Measurements from ENCODE around the gene HTRA3. TPM values are rescaled to one million over a fixed set of nuclear protein-coding genes. Genes with fewer than 3 reads are reported as not detected.

The HTRA3 gene
- total and polyA plus RNA-seq, 2 experiments from 2014 or later, result 1.3 to 3.6 TPM

DNA sequence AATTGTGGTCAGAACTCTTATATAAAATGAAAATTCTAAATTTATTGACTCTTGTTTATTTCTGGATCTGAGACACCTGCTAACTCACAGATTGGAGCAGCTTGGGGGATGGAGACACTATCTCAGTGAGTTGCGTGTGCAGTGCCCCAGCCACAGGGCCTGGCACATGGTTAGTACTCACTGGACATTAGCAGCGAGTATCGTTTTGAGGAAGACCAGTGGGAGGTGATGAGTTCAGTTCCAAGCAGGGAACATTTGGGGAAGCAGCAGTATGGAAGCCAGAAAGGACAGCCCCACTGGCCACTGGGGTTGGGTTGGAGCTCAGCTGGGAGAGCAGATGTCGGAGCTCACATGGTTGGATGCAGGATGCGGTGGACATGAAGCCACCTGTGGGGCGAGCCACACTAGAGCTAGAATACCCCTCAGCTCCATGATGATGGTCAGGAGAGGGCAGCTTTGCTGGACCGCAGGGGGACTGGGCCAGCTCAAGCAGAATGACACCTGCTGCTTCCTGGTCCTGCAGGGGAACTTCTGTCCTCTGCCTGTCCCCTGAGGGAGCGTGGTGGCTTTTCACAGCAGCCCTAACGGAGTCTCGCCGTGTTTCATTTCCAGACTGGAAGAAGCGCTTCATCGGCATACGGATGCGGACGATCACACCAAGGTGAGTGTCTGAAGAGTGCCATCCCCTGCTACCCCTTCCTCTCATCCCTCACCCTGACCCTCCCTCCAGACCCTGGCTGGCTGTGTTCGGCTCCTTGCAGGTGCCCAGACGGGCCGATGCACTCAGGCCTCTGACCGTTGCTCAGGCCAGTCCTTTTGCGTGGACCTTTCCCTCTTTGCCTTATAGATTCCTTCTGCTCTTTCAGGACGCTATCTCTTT lies 32.5 kb downstream of the HTRA3 start:
- Histone ChIP-seq H3K4me2 (no peak overlapping the region), H3K4me3 (no peak overlapping the region), H3K36me3 (ENCODE audit: insufficient read depth) (no peaks in the 10 kb centered on the region), H4K20me1 (replicated peaks; ENCODE audit: insufficient read depth) (no peaks in the 10 kb centered on the region), H3K4me1 (ENCODE audit: insufficient read depth) (no peaks in the 10 kb centered on the region), H3K79me2 (replicated peaks; ENCODE audit: insufficient read depth) (no peaks in the 10 kb centered on the region), H3F3A (replicated peaks; ENCODE audit: low read depth) (no peaks in the 10 kb centered on the region), H2AFZ (no peak overlapping the region), H3K27me3 (ENCODE audit: insufficient read depth) (no peaks in the 10 kb centered on the region), H3K9me2 (ENCODE audit: insufficient read depth) (no peaks in the 10 kb centered on the region), H3K27ac (ENCODE audit: low read depth) (no peak overlapping the region)
- peaks cover 16% of the 10 kb centered on the region for H3K27me3 Mint-ChIP-seq (ENCODE audit: insufficient read depth, low read depth, poor library complexity)
- no peaks in the 10 kb centered on the region for H3K9me3 Mint-ChIP-seq
- TF ChIP-seq ETS1 (IDR thresholded peaks at IDR 0.05) (no peak), ZNF331 (CRISPR knock-in tag; IDR thresholded peaks at IDR 0.05; ENCODE audit: low read depth) (no peak), STAT1 (IDR thresholded peaks at IDR 0.05; ENCODE audit: unreplicated experiment) (no peak), EZH2 (IDR thresholded peaks at IDR 0.05; ENCODE audit: low read depth, unreplicated experiment) (no peak), ZNF462 (CRISPR knock-in tag; IDR thresholded peaks at IDR 0.05) (no peak), EZH2phosphoT487 (IDR thresholded peaks at IDR 0.05; ENCODE audit: unreplicated experiment) (no peak), CREB1 (CRISPR knock-in tag; IDR thresholded peaks at IDR 0.05; ENCODE audit: low read depth) (no peak), JUNB (IDR thresholded peaks at IDR 0.05; ENCODE audit: unreplicated experiment) (no peak), NANOG (IDR thresholded peaks at IDR 0.05; ENCODE audit: borderline replicate concordance) (no peak), ZNF114 (CRISPR knock-in tag; IDR thresholded peaks at IDR 0.05) (no peak)
- TF ChIP-seq, protein P1, sequence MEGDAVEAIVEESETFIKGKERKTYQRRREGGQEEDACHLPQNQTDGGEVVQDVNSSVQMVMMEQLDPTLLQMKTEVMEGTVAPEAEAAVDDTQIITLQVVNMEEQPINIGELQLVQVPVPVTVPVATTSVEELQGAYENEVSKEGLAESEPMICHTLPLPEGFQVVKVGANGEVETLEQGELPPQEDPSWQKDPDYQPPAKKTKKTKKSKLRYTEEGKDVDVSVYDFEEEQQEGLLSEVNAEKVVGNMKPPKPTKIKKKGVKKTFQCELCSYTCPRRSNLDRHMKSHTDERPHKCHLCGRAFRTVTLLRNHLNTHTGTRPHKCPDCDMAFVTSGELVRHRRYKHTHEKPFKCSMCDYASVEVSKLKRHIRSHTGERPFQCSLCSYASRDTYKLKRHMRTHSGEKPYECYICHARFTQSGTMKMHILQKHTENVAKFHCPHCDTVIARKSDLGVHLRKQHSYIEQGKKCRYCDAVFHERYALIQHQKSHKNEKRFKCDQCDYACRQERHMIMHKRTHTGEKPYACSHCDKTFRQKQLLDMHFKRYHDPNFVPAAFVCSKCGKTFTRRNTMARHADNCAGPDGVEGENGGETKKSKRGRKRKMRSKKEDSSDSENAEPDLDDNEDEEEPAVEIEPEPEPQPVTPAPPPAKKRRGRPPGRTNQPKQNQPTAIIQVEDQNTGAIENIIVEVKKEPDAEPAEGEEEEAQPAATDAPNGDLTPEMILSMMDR (conservative IDR thresholded peaks at IDR 0.05; ENCODE audit: low read depth in 2 of 2), result no peak
- TF ChIP-seq, protein P2, sequence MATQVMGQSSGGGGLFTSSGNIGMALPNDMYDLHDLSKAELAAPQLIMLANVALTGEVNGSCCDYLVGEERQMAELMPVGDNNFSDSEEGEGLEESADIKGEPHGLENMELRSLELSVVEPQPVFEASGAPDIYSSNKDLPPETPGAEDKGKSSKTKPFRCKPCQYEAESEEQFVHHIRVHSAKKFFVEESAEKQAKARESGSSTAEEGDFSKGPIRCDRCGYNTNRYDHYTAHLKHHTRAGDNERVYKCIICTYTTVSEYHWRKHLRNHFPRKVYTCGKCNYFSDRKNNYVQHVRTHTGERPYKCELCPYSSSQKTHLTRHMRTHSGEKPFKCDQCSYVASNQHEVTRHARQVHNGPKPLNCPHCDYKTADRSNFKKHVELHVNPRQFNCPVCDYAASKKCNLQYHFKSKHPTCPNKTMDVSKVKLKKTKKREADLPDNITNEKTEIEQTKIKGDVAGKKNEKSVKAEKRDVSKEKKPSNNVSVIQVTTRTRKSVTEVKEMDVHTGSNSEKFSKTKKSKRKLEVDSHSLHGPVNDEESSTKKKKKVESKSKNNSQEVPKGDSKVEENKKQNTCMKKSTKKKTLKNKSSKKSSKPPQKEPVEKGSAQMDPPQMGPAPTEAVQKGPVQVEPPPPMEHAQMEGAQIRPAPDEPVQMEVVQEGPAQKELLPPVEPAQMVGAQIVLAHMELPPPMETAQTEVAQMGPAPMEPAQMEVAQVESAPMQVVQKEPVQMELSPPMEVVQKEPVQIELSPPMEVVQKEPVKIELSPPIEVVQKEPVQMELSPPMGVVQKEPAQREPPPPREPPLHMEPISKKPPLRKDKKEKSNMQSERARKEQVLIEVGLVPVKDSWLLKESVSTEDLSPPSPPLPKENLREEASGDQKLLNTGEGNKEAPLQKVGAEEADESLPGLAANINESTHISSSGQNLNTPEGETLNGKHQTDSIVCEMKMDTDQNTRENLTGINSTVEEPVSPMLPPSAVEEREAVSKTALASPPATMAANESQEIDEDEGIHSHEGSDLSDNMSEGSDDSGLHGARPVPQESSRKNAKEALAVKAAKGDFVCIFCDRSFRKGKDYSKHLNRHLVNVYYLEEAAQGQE (IDR thresholded peaks at IDR 0.05; ENCODE audit: unreplicated experiment), result no peak
- H3K36me3 Mint-ChIP-seq (ENCODE audit: low read depth), result no peaks in the 10 kb centered on the region; the same call in 2 of the 3 replicates
- peaks cover 4% of the 10 kb centered on the region; the same call in 2 of the 3 replicates for H3K4me1 Mint-ChIP-seq
- no peak overlapping the region for H3K4me3 Mint-ChIP-seq
- no peak for DNase-seq (ENCODE audit: low spot score)
- H3K27ac Mint-ChIP-seq, result no peak overlapping the region
- ATAC-seq, result no peak
